ENCODE measurements around the gene GALNT17.

GRCh38 chr7:71750290-71750689, 618.3 kb downstream of the GALNT17 start:
- TF ChIP-seq POLR2AphosphoS5 (IDR thresholded peaks at IDR 0.05; ENCODE audit: low read depth, low read length): no peak
- TF ChIP-seq POLR2A (IDR thresholded peaks at IDR 0.05; ENCODE audit: low read depth, low read length): no peak
- TF ChIP-seq TAF1 (IDR thresholded peaks at IDR 0.05; ENCODE audit: low read depth, low read length): no peak
- no peak for TF ChIP-seq SPI1 (IDR thresholded peaks at IDR 0.05; ENCODE audit: low read depth, low read length)
- no peak for TF ChIP-seq PAX5 (IDR thresholded peaks at IDR 0.05; ENCODE audit: insufficient read depth, low read length, severe bottlenecking)
- no peak for TF ChIP-seq POU2F2 (IDR thresholded peaks at IDR 0.05; ENCODE audit: low read depth, low read length)
